ES-I3 (cell line): ENCODE results near the gene LRRC73.

ENCODE experiments used
- H3K36me3 ChIP-seq: 2 replicates; pipeline ENCODE4 v1.6.1; 2013; ENCODE audit warnings: mild to moderate bottlenecking, low read length, control low read depth, moderate library complexity; ENCODE audit not compliant: insufficient read depth
- H3K4me1 ChIP-seq: 2 replicates; pipeline ENCODE4 v1.6.1; 2013; ENCODE audit warnings: mild to moderate bottlenecking, control low read depth, low read length; ENCODE audit not compliant: insufficient read depth
- H3K9ac ChIP-seq: 2 replicates; pipeline ENCODE4 v1.6.1; 2013; ENCODE audit warnings: low read depth, mild to moderate bottlenecking, low read length, moderate library complexity
- H3K9me3 ChIP-seq: 2 replicates; pipeline ENCODE4 v1.6.1; 2013; ENCODE audit warnings: mild to moderate bottlenecking, low read length, moderate library complexity; ENCODE audit not compliant: control insufficient read depth, insufficient read depth

Gene LRRC73

DNA sequence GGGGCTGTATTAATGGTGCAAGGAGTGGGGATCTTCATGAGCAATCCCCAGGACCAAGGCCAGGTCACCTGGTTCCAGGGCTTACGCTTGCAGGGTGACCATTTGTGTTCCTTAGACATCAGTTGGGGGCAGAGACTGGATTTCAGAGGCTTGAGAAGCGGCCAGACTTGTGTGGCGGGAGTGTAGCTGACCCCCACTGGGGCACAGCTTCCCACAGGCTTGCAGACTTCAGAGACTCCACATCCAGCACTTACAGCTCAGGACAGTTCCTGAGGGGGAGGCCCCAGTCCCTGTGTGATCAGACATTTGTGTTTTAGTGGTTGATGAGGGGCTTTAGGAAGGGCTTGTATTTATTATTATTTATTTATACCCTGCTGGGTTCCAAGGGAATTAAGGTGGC lies 17.5 kb downstream of the LRRC73 start:
- Histone ChIP-seq H3K36me3 (no peaks in the 10 kb centered on the region), H3K9ac (no peak overlapping the region), H3K4me1 (peaks cover 32% of the 10 kb centered on the region), H3K9me3 (no peaks in the 10 kb centered on the region)

DNA sequence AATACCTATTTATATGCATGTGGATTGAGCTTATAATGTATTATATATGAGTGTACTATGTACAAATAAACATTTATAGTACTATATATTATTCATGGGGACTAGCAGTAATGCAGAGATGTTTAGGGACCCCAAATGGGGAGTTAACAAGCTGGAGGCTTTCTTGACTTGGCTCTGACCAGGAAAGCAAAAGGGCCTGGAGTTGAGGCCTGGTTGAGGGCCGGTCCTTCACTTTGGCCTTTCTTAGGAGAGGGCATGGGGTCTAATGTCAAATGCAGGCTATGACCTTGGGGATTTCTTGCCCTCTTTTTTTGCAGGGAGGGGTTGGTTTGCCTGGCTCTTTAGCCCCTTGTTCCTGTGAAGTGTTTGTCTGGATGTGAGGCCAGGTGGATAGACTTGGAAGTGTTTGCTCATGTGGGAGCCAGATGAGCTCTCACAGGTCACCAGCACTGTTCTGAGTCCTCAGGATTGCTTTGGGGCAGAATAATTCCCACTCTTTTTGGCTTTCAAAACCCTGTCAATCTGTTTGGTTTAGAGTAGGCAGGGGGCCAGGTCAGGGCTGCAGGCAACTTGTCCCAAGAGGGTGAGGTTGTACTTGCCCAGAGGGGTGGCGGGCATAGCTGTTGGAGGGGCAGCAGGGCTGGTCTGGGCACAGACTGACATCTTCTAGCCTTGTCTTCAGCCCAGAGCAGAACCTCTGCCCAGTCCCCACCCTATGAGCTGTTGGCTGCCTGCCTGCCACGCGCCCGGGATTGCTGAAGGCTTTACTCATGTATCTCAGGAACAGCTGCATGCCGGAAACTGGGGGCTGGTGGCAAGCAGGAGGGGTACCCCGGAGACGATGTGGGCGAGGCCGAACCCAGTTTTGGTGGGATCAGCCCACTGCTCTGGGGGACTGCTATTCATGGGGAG lies 18.1 kb downstream of the LRRC73 start:
- Histone ChIP-seq H3K4me1 (peaks cover 32% of the 10 kb centered on the region), H3K36me3 (no peaks in the 10 kb centered on the region), H3K9me3 (no peaks in the 10 kb centered on the region), H3K9ac (no peak overlapping the region)

DNA sequence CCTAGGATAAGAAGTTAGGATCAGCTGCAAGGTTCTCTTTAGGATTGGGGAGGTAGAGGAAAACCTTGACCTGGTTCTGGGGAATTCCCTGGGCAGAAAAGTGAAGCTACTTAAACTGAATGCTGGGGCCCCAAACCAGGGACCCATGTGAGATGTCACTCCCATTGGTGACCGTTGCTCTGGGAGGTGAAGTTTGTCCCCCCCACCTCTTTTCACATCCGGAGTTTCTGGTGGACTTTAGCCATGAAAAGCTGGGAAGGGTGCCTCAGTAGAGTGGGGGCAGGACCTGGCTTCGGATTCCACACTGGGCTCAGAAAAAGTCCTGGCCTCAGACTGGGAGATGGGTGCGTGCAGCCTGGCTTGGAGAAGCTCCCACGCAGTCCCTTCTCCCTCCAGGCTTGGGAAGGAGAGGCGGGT lies 19.6 kb downstream of the LRRC73 start:
- Histone ChIP-seq H3K4me1 (peaks cover 18% of the 10 kb centered on the region), H3K9ac (no peak overlapping the region), H3K9me3 (no peaks in the 10 kb centered on the region), H3K36me3 (no peaks in the 10 kb centered on the region)

DNA sequence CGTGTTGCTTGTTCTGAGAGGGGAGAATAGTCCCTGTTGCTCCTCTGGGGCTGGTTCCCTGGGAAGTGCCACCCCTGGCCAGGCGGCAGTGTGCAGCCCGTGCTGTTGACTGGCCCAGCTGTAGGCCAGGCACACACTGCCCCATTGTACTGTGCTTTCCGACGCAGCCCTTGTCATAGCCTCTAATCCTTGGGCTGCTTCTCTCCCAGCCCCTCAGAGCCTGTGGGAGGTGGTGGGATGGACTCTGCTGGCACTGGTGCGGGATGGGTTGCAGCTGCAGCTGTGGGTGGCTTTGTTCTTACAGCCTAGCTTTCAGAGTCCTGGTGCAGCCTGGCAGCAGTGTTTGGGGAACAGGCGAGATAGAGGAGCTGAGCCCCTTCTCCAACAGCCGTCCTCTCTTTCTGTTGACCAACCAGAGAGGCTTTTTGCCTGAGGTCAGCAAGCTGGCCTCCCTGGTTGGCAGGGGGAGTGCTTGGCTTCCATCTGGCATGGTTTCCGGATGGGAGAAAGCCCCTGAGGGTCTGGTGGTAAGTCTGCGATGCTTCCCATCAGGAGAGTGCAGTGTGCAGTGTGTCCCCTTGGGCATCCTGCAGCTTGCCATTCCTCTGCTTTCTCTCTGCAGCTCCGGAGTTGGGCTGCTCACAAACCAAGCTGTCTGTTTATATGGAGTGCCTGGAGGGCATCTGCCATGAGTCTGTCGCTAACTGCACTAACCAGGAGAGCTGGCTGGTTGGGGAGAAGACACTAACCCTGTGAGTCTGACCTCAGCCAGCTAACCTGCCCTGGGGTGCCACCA lies 20.7 kb downstream of the LRRC73 start:
- Histone ChIP-seq H3K9me3 (no peaks in the 10 kb centered on the region), H3K4me1 (peaks cover 11% of the 10 kb centered on the region), H3K9ac (no peak overlapping the region), H3K36me3 (no peaks in the 10 kb centered on the region)

DNA sequence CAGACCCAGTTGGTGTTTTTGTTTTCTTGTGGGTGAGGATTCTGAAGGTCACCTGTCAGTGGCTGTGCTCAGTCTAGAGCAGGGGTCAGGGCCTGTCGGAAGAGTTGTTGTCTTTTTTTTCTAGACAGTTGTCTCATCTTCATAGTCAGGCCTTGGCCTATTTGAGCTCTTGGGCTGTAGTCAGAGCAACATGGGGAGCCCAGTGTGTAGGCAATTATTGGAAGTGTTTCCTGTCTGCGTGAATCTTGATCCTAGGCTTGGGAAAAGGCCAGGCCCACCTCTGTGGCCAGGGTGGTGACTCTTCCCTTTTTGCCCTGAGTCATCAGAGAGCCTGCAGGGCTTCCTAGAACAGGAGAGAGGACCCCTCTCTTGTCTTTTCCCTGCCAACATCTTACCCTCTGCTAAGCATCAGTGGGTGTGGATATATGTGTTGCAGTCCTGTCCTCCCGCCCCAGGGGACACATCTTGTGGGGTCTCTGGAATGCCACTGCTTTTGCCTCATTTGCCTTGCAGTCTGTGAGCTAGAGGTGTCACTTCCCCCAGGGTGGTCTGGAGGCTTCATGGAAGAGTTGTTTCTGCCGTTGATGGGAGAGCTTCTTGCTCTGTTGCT lies 21.4 kb downstream of the LRRC73 start:
- H3K9me3 ChIP-seq = no peaks in the 10 kb centered on the region
- no peak overlapping the region for H3K9ac ChIP-seq
- H3K4me1 ChIP-seq = peaks cover 11% of the 10 kb centered on the region
- no peaks in the 10 kb centered on the region for H3K36me3 ChIP-seq

DNA sequence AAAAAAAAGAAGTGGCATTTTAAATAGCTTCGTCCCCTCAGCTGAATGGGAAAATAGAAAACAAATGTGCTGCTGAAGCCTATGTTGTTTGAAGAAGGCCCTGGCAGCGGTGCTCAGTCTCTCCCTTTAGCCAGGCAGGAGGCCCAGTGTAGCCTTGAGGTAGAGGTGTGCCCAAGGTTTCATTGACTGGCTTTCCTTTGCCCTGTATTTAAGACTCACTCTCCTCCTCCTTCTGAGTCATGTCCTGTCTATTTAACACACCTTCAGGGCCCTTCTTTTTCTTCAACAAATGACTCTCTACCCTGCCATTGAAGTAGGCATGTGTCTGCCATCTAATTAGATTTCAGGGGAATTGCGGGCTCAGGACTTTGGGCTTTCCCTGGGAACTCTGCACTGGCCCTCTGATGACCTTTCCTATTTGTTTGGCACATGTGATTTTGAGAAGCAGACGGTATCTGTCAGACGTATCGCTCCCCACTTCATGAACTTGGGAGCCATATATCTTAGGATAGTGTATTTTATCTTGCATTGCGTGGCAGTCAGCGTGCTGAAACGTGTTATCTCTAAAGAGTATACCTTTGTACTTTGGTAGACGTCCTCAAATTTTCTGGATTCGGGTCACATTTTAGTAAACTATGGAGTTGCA lies 28.4 kb downstream of the LRRC73 start:
- Histone ChIP-seq H3K9ac (no peak overlapping the region), H3K4me1 (peaks cover 18% of the 10 kb centered on the region), H3K9me3 (no peaks in the 10 kb centered on the region), H3K36me3 (no peaks in the 10 kb centered on the region)

DNA sequence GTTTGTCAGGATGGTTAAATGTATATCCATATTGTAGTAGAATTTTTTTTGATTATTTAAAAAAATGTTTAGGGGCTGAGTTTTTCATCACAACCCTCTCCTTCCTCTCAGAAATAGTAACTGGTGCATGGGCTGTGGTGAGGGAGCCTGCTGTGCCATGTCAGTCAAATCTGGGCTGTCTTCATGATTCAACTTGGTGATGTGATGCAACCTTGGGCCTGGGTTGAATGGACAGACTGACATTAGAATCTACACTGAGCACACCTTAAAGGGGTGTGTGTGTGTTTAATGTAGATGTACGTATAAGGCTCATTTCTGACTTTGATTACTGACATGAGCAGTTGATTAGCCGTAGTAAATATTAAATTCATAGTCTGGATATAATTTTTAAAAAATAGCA lies 29.1 kb downstream of the LRRC73 start:
- Histone ChIP-seq H3K9me3 (no peaks in the 10 kb centered on the region), H3K9ac (no peak overlapping the region), H3K36me3 (no peaks in the 10 kb centered on the region), H3K4me1 (peaks cover 18% of the 10 kb centered on the region)

DNA sequence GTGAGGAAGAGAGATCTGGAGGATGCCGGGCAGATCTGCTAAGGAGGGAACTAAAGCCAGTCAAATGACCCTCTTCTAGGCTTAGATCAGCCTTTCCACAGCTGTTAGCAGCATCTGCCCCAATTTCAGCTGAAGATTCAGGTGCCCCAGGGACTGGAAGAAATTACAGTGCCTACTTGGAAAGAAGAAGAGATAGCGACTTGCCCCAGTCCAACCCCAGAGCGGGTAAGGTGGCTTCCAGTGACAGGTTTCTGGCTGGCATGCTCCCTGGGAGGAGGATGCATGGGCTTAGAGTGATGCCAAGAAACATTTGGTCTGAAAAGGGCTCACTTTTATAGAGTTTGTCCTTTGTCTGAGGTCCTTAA lies 32.2 kb downstream of the LRRC73 start:
- H3K36me3 ChIP-seq = no peaks in the 10 kb centered on the region

DNA sequence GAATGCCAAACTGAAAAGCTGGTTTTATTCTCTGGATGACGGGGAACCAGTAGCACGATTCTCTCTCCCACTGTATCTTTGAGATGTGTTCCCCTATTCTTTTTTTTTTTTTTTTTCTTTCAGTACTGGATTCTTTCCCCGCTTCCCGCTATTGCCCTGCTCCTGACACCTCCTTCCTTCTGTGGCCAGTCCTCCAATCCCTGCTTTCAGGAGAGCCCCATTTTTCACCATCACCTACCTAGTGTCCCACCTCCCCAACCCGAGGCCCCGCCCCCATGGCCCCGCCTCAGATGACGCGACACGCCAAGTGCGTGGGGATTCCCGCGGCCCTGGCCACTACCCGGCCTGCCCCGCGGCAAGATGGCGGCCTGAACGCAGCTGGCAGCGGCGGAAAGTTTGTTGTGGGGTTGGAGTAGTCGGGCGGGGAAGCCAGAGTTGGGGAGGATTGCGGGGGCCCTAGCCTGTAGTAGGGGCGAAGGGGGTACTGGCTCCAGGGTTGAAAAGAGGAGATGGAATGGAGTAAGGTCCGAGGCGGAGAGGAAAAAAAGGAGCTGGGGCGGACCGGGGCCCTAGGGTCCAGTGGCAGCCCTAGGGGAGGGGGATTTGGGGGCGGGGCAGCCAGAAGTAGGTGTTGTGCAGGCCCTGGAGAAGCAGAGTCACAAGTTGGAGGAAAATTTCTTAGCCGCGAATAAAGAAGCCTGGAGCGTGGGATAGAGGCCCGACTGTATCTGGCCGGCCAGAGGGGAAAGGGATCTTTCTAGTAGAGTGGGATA lies 32.7 kb downstream of the LRRC73 start, which contains the start of gene TJAP1:
TSS of gene TJAP1 (plus strand) at position 336 of the 773 bp plus-strand sequence. CDS start 21,432 bp downstream, outside the sequence.
- no peaks in the 10 kb centered on the region for H3K36me3 ChIP-seq
- peaks cover 16% of the 10 kb centered on the region for H3K4me1 ChIP-seq
- H3K9ac ChIP-seq = peak within 1 kb of the TSS; percentile 77
- H3K9me3 ChIP-seq = no peaks in the 10 kb centered on the region

More for the DNA sequence above, 32.2 kb downstream of the LRRC73 start:
- Histone ChIP-seq H3K9me3 (no peaks in the 10 kb centered on the region), H3K9ac (peak overlapping the region; percentile 77), H3K4me1 (peaks cover 18% of the 10 kb centered on the region)

DNA sequence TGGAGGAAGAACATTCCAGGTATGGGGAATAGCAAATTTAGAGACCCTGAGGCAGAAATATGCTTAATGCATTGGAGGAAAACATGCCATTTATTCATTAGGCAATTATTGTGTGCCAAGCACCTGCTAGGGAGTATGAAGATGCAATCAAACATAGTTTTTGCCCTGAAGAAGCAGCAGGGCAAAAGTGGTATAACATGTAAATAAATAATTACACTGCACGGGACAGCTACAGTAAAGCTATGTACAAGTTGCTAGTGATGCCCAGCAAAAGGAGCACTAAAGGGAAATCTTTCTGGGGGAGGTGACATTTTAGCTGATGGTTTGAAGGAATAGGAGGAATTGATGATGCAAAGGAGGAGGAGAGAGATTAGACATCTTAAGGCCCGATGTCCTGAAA lies 33.4 kb downstream of the LRRC73 start:
- Histone ChIP-seq H3K9me3 (no peaks in the 10 kb centered on the region), H3K4me1 (peaks cover 9% of the 10 kb centered on the region), H3K36me3 (no peaks in the 10 kb centered on the region), H3K9ac (peak overlapping the region; percentile 77)

DNA sequence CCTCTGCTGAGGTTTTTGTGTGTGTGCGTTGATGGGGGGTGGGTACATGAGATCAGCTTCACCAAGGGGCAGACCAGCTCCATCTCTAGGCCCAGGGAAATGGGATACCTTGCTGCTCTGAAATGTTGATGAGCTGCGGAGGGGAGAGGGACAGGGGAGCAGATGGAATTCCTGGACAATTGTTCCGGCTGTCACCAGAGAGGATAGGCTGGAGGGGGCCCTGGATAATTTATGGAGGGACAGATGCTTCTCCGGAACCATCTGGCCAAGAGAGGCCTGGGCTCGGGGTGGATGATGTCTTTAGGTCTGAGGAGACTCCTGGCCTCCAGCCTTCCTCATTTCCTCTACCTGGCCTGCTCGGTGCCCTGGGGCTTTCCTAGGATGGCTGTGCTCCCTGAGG lies 34.6 kb downstream of the LRRC73 start:
- H3K4me1 ChIP-seq = 0 out of 2 replicates have a peak, but pooled peaks cover 5% of the 10 kb centered on the region
- H3K9ac ChIP-seq = no peak overlapping the region
- H3K9me3 ChIP-seq = no peaks in the 10 kb centered on the region
- H3K36me3 ChIP-seq = no peaks in the 10 kb centered on the region

DNA sequence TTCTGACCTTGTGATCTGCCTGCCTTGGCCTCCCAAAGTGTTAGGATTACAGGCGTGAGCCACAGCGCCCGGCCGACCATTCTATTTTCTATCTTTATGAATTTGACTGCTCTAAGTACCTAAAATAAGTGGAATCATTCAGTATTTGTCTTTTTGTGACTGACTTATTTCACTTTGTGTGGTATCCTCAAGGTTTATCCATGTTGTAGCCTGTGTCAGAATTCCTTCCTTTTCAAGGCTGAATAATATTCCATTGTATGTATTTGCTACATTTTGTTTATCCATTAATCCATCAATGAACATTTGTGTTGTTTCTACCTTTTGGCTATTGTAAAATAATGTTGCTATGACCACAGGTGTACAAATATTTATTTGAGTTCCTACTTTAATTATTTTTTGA lies 37.6 kb downstream of the LRRC73 start:
- no peaks in the 10 kb centered on the region; the same call in 1 of the 2 replicates for H3K4me1 ChIP-seq
- no peak overlapping the region for H3K9ac ChIP-seq
- H3K36me3 ChIP-seq = no peaks in the 10 kb centered on the region
- H3K9me3 ChIP-seq = no peaks in the 10 kb centered on the region

DNA sequence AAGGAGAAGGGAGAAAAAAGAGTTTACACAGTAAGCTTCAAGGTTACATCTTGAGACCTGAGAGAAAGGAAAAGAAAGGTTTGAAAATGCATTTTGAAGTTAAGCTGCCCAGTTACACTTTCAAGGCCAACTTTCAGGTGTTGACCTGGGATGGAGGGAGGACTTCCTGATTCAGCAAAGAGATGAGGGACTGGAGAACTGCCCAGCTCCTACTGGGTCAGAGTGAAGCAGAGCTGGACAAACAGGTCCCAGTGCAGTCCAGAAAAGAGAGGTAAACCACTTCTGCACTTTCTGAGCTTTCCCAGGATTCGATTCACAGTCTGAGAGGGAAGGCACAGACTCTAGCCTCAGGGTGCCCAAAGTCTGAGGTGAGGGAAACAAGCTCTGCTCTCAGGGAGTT lies 38.7 kb downstream of the LRRC73 start:
- Histone ChIP-seq H3K9me3 (no peaks in the 10 kb centered on the region), H3K36me3 (no peaks in the 10 kb centered on the region), H3K9ac (no peak overlapping the region), H3K4me1 (no peaks in the 10 kb centered on the region; the same call in 1 of the 2 replicates)
